GM12878 (cell line): Measurements from ENCODE around the gene CXXC5. TPM values are rescaled to one million over a fixed set of nuclear protein-coding genes. Genes with fewer than 3 reads are reported as not detected.

Experiments
- ATAC-seq: fragments of 200-7000 bp; cut with Tn5 transposase; 3 replicates; pipeline ENCODE4 v1.9.1; 2020; ENCODE audit warnings: mild to moderate bottlenecking, moderate library complexity
- BruUV-seq: library from RNA; stranded (reverse); fragments of 400-500 nt; replicated peaks from 2 replicates; lab custom pipeline; 2021; lab: Mats Ljungman, UMichigan
- CTCF ChIA-PET: fragments of 300-600 bp; sonication (Branson Sonifier 250); formaldehyde crosslinking; extraction: SDS; loops from one replicate; lab custom pipeline; 2021; ENCODE audit warnings: inconsistent platforms; lab: Yijun Ruan, JAX
- POLR2A ChIA-PET: fragments of 350-600 bp; formaldehyde crosslinking; extraction: SDS; loops from one replicate; lab custom pipeline; 2021; ENCODE audit warnings: inconsistent platforms; lab: Charles Lee
- RAD21 ChIA-PET: fragments of 300-600 bp; sonication (Branson Sonifier 250); formaldehyde crosslinking; loops from one replicate; lab custom pipeline; 2023; ENCODE audit warnings: antibody characterized with exemption; ENCODE audit not compliant: unreplicated experiment; lab: Charles Lee
- SMC1A ChIA-PET: fragments of 300-600 bp; sonication (Branson Sonifier 250); formaldehyde crosslinking; loops from one replicate; lab custom pipeline; 2023; ENCODE audit not compliant: unreplicated experiment, uncharacterized antibody; lab: Charles Lee
- DNase-seq: peaks from one replicate; pipeline ENCODE4 v3.0.0-alpha.2; 2011; ENCODE audit warnings: low read depth, low spot score
- FAIRE-seq: peaks from 3 replicates; lab custom pipeline; 2011; peaks lifted over from hg19 to GRCh38; lab: Jason Lieb, UNC
- H2AFZ ChIP-seq: 2 replicates; pipeline ENCODE4 v1.6.0; 2011; ENCODE audit warnings: low read depth, low read length, control low read depth; ENCODE audit not compliant: control insufficient read depth
- H3K27ac ChIP-seq: 2 replicates; pipeline ENCODE4 v1.5.1; 2011; ENCODE audit warnings: control low read depth; ENCODE audit not compliant: control insufficient read depth, insufficient read depth
- H3K27me3 ChIP-seq, 2 experiments: replicated peaks in 1 of 2; 2 replicates each; pipeline versions ENCODE4 v1.6.0 to v1.6.1; 2011; ENCODE audit warnings: low read length in 1 of 2; ENCODE audit not compliant: control insufficient read depth in 2 of 2, insufficient read depth in 2 of 2
- H3K36me3 ChIP-seq, 2 experiments: 2 replicates each; pipeline ENCODE4 v1.5.1; 2011; ENCODE audit warnings: low read length in 1 of 2; ENCODE audit not compliant: control insufficient read depth in 2 of 2, insufficient read depth in 2 of 2
- H3K4me1 ChIP-seq: 2 replicates; pipeline ENCODE4 v1.6.1; 2011; ENCODE audit warnings: mild to moderate bottlenecking, low read length, moderate library complexity, mixed read lengths; ENCODE audit not compliant: control insufficient read depth, insufficient read depth
- H3K4me2 ChIP-seq: 2 replicates; pipeline ENCODE4 v1.6.0; 2011; ENCODE audit warnings: control low read depth; ENCODE audit not compliant: control insufficient read depth, insufficient read depth
- H3K4me3 ChIP-seq: fragments of 200-600 bp; sonication (generic); 2 replicates; pipeline ENCODE4 v1.5.1; 2016
- H3K79me2 ChIP-seq: 2 replicates; pipeline ENCODE4 v1.6.0; 2011; ENCODE audit warnings: low read length; ENCODE audit not compliant: control insufficient read depth, insufficient read depth
- H3K9ac ChIP-seq: 2 replicates; pipeline ENCODE4 v1.8.0; 2011; ENCODE audit warnings: low read length, control low read depth, mixed read lengths; ENCODE audit not compliant: control insufficient read depth, insufficient read depth
- H3K9me3 ChIP-seq: replicated peaks from 3 replicates; pipeline ENCODE4 v1.5.1; 2011; ENCODE audit warnings: mild to moderate bottlenecking, low read length; ENCODE audit not compliant: control insufficient read depth, insufficient read depth
- H4K20me1 ChIP-seq: 2 replicates; pipeline ENCODE4 v1.6.0; 2011; ENCODE audit not compliant: control insufficient read depth, insufficient read depth
- BCL11A ChIP-seq: IDR thresholded peaks from 2 replicates; pipeline ENCODE4 v1.6.1; 2011; ENCODE audit warnings: low read depth, low read length
- CBFB ChIP-seq: IDR thresholded peaks from 2 replicates; pipeline ENCODE4 v1.6.1; 2016; ENCODE audit warnings: antibody characterized with exemption, low read depth
- DPF2 ChIP-seq: fragments of 450-650 bp; IDR thresholded peaks from 2 replicates; pipeline ENCODE4 v1.6.1; 2017; ENCODE audit warnings: mild to moderate bottlenecking
- ETV6 ChIP-seq, 2 experiments: fragments of 450-650 bp in 1 of 2; IDR thresholded peaks in 1 of 2; conservative IDR thresholded peaks in 1 of 2; 2 replicates each; pipeline ENCODE4 v1.6.1; 2014; ENCODE audit warnings: antibody characterized with exemption in 1 of 2, borderline replicate concordance in 1 of 2, low read depth in 1 of 2, mild to moderate bottlenecking in 1 of 2, moderate library complexity in 1 of 2
- KAT2A ChIP-seq: conservative IDR thresholded peaks from 2 replicates; pipeline ENCODE4 v1.6.1; 2011; ENCODE audit warnings: low read depth, low read length; ENCODE audit not compliant: control insufficient read depth
- MLLT1 ChIP-seq: fragments of 450-650 bp; IDR thresholded peaks from 2 replicates; pipeline ENCODE4 v1.6.1; 2016; ENCODE audit warnings: mild to moderate bottlenecking
- MYB ChIP-seq: fragments of 150-350 bp; IDR thresholded peaks from 2 replicates; pipeline ENCODE4 v1.6.1; 2014; ENCODE audit warnings: mild to moderate bottlenecking, low read depth, low read length, borderline replicate concordance
- PML ChIP-seq: IDR thresholded peaks from 2 replicates; pipeline ENCODE4 v1.6.1; 2012; ENCODE audit warnings: low read length, inconsistent platforms
- SMARCA5 ChIP-seq: fragments of 450-650 bp; IDR thresholded peaks from 2 replicates; pipeline ENCODE4 v1.6.1; 2017; ENCODE audit warnings: mild to moderate bottlenecking
- SPI1 ChIP-seq: IDR thresholded peaks from 2 replicates; pipeline ENCODE4 v1.6.1; 2011; ENCODE audit warnings: low read depth, mild to moderate bottlenecking, low read length, moderate library complexity, borderline replicate concordance; ENCODE audit not compliant: insufficient read depth
- YY1 ChIP-seq: IDR thresholded peaks from 2 replicates; pipeline ENCODE4 v1.6.1; 2011; ENCODE audit warnings: low read depth, mild to moderate bottlenecking, low read length
- WGBS: methylation state at CpG from one replicate; pipeline ENCODE4 v1.1.6; 2016; ENCODE audit warnings: low lambda C conversion rate; ENCODE audit not compliant: insufficient replicate concordance, insufficient coverage; ENCODE audit errors: missing lambda C conversion rate; 5-methylcytosine and 5-hydroxymethylcytosine counted together
- in situ Hi-C: fragments of 300-500 bp; cut with MboI; formaldehyde crosslinking; loops from 9 replicates; pipeline ENCODE4 v1.14.3; 2018; ENCODE audit warnings: mixed read lengths
- intact Hi-C: fragments of 100-400 bp; cut with micrococcal nuclease; formaldehyde crosslinking; loops from one replicate; pipeline ENCODE4 v1.14.2; 2022; ENCODE audit not compliant: unreplicated experiment
- polyA plus RNA-seq, 11 experiments: library from polyadenylated mRNA; depleted of rRNA in 4 of 11; unstranded in 6 of 11; stranded (reverse) in 5 of 11; fragments of >200 nt; fragmentation: Nextera tagmentation in 4 of 11; fragmentation: Illumina TruSeq in 1 of 11; extraction: Ambion mirVana in 4 of 11; extraction: Trizol in 1 of 11; gene quantifications; 1 replicate in 1 of 11; 2 replicates in 10 of 11; pipeline versions ENCODE4 v1.2.1 to v1.2.3, GENCODE V29; 2011 to 2016; ENCODE audit warnings: inconsistent platforms in 2 of 11, missing spikeins in 2 of 11, low read depth in 1 of 11
- total RNA-seq, 4 experiments: library from RNA; depleted of rRNA in 3 of 4; stranded (reverse); fragments of >200 nt in 3 of 4; fragmentation: Illumina TruSeq in 1 of 4; extraction: Trizol in 1 of 4; gene quantifications; 2 replicates each; pipeline versions ENCODE4 v1.2.1 to v1.2.3, GENCODE V29; 2013 to 2021
- TF ChIP-seq, protein P1 (sequence below): fragments of 450-650 bp; IDR thresholded peaks from 2 replicates; pipeline ENCODE4 v1.6.1; 2018; ENCODE audit warnings: borderline replicate concordance, mild to moderate bottlenecking; ENCODE audit not compliant: partially characterized antibody

The CXXC5 gene
- total and polyA plus RNA-seq, 10 of the 15 experiments (the other 5 are each of a cell fraction or from before 2014, with no cell fraction given): 1.8 to 90.8 (median 40.7) TPM

DNA sequence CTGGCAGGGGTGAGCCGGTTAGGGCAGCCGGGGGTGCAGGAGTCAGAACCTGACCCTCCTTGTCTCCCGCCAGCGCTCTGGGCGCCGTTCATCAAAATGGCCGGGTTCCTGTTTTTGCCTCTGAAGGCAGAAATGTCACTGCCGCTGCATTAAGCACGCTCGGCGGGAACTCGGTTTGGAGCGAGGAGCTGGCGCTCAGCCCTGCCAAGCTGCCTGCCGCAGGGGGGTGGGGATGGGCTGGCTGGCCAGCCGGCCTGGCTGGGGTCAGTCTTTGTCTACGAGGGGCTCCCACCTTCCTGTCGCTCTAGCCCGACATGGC lies 63.7 kb downstream of the CXXC5 start:
- Histone ChIP-seq H3K36me3 (no peaks in the 10 kb centered on the region), H4K20me1 (no peaks in the 10 kb centered on the region), H3K9ac (no peak overlapping the region; the same call in 1 of the 2 replicates), H3K4me3 (peak overlapping the region; percentile 75; the same call in 1 of the 2 replicates), H3K27me3 (peaks cover 5 to 6% of the 10 kb centered on the region in 2 experiments; a peak in 3 of 4 replicates), H3K79me2 (no peaks in the 10 kb centered on the region), H3K27ac (no peak overlapping the region), H3K4me1 (peaks cover 21% of the 10 kb centered on the region), H2AFZ (no peak overlapping the region), H3K9me3 (no peaks in the 10 kb centered on the region; the same call in 2 of the 3 replicates), H3K4me2 (peak overlapping the region; percentile 97)
- no TSS peak for BruUV-seq
- no peak for DNase-seq
- ChIA-PET CTCF (interaction anchor here (0.7 to 5.8 kb wide), 13 partner anchors 11 to 78 kb away, joined by 3 to 82 read pairs (median 12); no protein-coding TSS in a partner anchor), SMC1A (interaction anchor here (0.7 to 7.5 kb wide), 8 partner anchors 12 to 79 kb away, joined by 4 to 49 read pairs (median 23); no protein-coding TSS in a partner anchor), POLR2A (interaction anchor here (0.5 to 2.7 kb wide), 8 partner anchors 10 to 255 kb away, joined by 3 to 15 read pairs (median 4); no protein-coding TSS in a partner anchor), RAD21 (interaction anchor here (0.9 to 5.0 kb wide), 15 partner anchors 11 to 258 kb away, joined by 3 to 78 read pairs (median 8); partner anchors contain the start of gene CXXC5)
- 10% methylated on average over 19 of the region's 19 CpGs for WGBS
- no peak for FAIRE-seq
- TF ChIP-seq YY1 (peak; percentile 80; the same call in 1 of the 2 replicates), SMARCA5 (no peak), BCL11A (no peak), CBFB (no peak), SPI1 (peak; percentile 60; the same call in 1 of the 2 replicates)
- peak; percentile 9 for ATAC-seq
- intact Hi-C loops: loop anchor here (5.0 kb wide), 1 partner anchor 35 kb away; no protein-coding TSS in a partner anchor
- in situ Hi-C loops: no loop called here

DNA sequence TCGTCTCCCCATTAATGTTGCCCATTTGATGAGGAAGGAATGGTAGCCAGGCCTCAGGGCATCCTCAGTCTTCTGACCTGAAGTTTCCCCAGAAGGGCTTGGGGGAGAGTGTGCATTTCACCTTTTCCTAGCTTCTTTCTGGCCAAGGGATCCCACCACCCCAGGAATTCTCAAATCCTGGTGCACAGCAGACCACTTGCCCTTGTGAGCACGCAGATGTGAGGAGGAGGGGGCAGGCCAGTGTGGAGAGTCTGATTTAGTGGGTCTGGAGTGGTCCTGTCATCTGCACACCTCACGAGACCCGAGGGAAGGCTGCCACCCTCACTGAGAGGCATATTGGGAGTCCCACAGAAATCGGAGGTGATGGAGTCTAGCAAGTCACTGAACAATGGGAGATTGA lies 64.3 kb downstream of the CXXC5 start:
- no peaks in the 10 kb centered on the region for H3K79me2 ChIP-seq
- no peak overlapping the region for H3K27ac ChIP-seq
- no peak overlapping the region for H3K4me2 ChIP-seq
- SMC1A ChIA-PET: interaction anchor here (1.4 to 7.5 kb wide), 6 partner anchors 12 to 80 kb away, joined by 4 to 49 read pairs (median 30); no protein-coding TSS in a partner anchor
- no peak overlapping the region for H3K9ac ChIP-seq
- H3K36me3 ChIP-seq: no peaks in the 10 kb centered on the region
- no peak overlapping the region for H2AFZ ChIP-seq
- FAIRE-seq: no peak
- 73% methylated on average over 5 of the region's 5 CpGs for WGBS
- POLR2A ChIA-PET: interaction anchor here (0.6 to 1.1 kb wide), 4 partner anchors 34 to 254 kb away, joined by 3 read pairs; no protein-coding TSS in a partner anchor
- no peaks in the 10 kb centered on the region for H4K20me1 ChIP-seq
- RAD21 ChIA-PET: interaction anchor here (1.6 to 5.0 kb wide), 6 partner anchors 11 to 76 kb away, joined by 5 to 78 read pairs (median 38); no protein-coding TSS in a partner anchor
- BruUV-seq: no TSS peak
- H3K9me3 ChIP-seq: no peaks in the 10 kb centered on the region; the same call in 2 of the 3 replicates
- H3K27me3 ChIP-seq: peaks cover 5 to 6% of the 10 kb centered on the region in 2 experiments; a peak in 3 of 4 replicates
- DNase-seq: no peak
- H3K4me1 ChIP-seq: peaks cover 21% of the 10 kb centered on the region
- in situ Hi-C loops: no loop called here
- ATAC-seq: no peak
- intact Hi-C loops: loop anchor here (5.0 kb wide), 1 partner anchor 35 kb away; no protein-coding TSS in a partner anchor
- CTCF ChIA-PET: interaction anchor here (0.7 to 5.8 kb wide), 10 partner anchors 12 to 79 kb away, joined by 3 to 82 read pairs (median 12); no protein-coding TSS in a partner anchor
- H3K4me3 ChIP-seq: no peak overlapping the region
- TF ChIP-seq MYB (no peak), ETV6 (conservative IDR thresholded peaks at IDR 0.05 in 1 of 2, IDR thresholded peaks at IDR 0.05 in 1 of 2; ENCODE audit: borderline replicate concordance in 1 of 2, low read depth in 1 of 2) (no peak), MLLT1 (no peak), PML (no peak), KAT2A (no peak), DPF2 (no peak), CBFB (no peak)
- TF ChIP-seq, protein P1, sequence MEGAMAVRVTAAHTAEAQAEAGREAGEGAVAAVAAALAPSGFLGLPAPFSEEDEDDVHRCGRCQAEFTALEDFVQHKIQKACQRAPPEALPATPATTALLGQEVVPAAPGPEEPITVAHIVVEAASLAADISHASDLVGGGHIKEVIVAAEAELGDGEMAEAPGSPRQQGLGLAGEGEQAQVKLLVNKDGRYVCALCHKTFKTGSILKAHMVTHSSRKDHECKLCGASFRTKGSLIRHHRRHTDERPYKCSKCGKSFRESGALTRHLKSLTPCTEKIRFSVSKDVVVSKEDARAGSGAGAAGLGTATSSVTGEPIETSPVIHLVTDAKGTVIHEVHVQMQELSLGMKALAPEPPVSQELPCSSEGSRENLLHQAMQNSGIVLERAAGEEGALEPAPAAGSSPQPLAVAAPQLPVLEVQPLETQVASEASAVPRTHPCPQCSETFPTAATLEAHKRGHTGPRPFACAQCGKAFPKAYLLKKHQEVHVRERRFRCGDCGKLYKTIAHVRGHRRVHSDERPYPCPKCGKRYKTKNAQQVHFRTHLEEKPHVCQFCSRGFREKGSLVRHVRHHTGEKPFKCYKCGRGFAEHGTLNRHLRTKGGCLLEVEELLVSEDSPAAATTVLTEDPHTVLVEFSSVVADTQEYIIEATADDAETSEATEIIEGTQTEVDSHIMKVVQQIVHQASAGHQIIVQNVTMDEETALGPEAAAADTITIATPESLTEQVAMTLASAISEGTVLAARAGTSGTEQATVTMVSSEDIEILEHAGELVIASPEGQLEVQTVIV: no peak
